ENCODE results near the gene MCM3AP.

Gene MCM3AP

DNA sequence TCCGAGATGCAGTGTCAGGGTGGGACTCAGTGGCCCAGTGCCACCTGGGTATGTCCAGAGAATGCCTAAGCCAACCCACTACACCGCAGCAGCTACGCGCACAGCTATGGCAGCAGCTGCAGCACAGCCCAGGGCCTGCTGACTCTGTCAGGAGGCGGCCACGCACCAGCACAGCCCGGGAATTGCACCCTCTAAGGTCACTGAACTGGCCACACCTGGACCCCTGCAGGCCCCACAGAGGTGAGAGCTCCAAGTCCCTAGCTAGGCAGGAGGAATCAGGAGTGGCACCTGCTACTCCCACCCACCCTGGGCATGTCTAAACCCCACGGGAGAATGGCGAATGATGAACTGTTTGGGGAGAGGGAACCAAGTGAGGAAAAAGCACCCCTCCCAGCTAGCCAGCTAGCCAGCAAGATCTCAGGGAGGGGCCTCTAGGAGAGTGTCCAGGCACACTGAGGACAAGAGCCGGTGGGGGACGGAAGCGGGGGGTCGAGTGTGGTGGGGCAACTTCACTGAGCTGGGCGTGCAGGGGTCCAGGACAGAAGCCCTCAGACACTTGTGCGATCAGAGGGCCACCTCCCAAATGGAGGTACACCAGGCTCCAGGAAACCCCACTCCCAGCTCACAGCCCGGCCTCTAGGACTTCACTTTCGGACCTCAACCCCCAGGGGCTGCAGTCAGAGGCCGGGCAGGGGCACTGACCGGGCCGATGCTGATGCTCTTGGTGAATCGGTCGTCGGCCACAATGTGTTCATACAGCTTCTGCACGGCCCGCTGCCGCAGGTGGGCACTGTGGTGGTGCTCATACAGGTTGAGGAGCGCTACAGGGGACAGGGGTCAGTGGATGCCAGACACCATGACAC is 70.7 kb downstream of the MCM3AP start:
- Histone ChIP-seq H3K4me3 (ENCODE audit: low read length) (no peak overlapping the region), H3K36me3 (replicated peaks; ENCODE audit: insufficient read depth, low read length) (no peaks in the 10 kb centered on the region), H3K79me2 (ENCODE audit: low read length) (0 out of 2 replicates have a peak, but pooled peaks cover 5% of the 10 kb centered on the region), H3K27ac (ENCODE audit: low read length) (no peak overlapping the region), H2AFZ (ENCODE audit: low read length) (no peak overlapping the region), H4K20me1 (ENCODE audit: insufficient read depth, low read length) (no peaks in the 10 kb centered on the region), H3K4me1 (ENCODE audit: low read length) (no peaks in the 10 kb centered on the region), H3K9me3 (replicated peaks; ENCODE audit: insufficient read depth, low read length) (no peaks in the 10 kb centered on the region), H3K9ac (ENCODE audit: low read length) (no peak overlapping the region), H3K4me2 (ENCODE audit: low read depth, low read length) (no peak overlapping the region), H3K27me3 (replicated peaks; ENCODE audit: insufficient read depth, low read length) (no peaks in the 10 kb centered on the region), H3F3A (ENCODE audit: insufficient read depth, low read length) (no peaks in the 10 kb centered on the region), H3K9me2 (replicated peaks; ENCODE audit: insufficient read depth, low read length) (no peaks in the 10 kb centered on the region)
- no peak for TF ChIP-seq EZH2 (optimal IDR thresholded peaks at IDR 0.05; ENCODE audit: low read depth, low read length)
- TF ChIP-seq EZH2phosphoT487 (IDR thresholded peaks at IDR 0.05; ENCODE audit: low read length), result no peak
- TF ChIP-seq, protein P1, sequence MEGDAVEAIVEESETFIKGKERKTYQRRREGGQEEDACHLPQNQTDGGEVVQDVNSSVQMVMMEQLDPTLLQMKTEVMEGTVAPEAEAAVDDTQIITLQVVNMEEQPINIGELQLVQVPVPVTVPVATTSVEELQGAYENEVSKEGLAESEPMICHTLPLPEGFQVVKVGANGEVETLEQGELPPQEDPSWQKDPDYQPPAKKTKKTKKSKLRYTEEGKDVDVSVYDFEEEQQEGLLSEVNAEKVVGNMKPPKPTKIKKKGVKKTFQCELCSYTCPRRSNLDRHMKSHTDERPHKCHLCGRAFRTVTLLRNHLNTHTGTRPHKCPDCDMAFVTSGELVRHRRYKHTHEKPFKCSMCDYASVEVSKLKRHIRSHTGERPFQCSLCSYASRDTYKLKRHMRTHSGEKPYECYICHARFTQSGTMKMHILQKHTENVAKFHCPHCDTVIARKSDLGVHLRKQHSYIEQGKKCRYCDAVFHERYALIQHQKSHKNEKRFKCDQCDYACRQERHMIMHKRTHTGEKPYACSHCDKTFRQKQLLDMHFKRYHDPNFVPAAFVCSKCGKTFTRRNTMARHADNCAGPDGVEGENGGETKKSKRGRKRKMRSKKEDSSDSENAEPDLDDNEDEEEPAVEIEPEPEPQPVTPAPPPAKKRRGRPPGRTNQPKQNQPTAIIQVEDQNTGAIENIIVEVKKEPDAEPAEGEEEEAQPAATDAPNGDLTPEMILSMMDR (IDR thresholded peaks at IDR 0.05; ENCODE audit: low read length), result no peak
- DNase-seq, result no peak

DNA sequence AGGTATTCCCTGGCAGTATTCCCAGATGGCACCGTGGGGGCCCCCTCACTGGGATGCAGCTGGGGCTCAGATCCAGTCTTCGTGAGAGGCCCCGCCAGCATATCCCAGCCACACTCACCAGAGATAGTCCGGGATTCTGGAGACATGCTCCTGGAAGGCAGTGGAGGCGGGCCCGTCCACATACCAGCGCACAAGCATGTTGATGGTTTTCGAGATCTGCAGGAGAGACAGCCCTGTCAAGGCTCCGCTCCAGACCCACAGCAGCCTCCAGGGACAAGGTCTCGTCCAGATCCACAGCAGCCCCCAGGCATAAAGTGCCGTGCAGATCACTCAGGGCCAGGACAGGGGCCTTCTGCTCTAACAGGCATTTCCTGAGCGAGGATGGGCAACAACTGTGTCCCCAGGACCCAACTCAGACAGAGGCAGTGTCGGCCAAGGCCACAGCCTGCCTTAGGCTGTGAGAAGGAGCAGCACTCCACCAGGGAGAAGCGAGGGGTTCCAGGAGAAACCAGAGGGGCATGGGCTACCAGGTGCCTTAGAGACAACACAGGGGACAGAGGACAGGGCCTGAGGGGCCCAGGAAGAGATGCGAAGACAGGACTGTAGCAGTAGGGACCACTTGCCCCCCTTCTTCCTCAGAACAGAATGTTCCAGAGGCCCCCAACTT is 71.7 kb downstream of the MCM3AP start:
- Histone ChIP-seq H3K36me3 (replicated peaks; ENCODE audit: insufficient read depth, low read length) (no peaks in the 10 kb centered on the region), H2AFZ (ENCODE audit: low read length) (no peak overlapping the region)

DNA sequence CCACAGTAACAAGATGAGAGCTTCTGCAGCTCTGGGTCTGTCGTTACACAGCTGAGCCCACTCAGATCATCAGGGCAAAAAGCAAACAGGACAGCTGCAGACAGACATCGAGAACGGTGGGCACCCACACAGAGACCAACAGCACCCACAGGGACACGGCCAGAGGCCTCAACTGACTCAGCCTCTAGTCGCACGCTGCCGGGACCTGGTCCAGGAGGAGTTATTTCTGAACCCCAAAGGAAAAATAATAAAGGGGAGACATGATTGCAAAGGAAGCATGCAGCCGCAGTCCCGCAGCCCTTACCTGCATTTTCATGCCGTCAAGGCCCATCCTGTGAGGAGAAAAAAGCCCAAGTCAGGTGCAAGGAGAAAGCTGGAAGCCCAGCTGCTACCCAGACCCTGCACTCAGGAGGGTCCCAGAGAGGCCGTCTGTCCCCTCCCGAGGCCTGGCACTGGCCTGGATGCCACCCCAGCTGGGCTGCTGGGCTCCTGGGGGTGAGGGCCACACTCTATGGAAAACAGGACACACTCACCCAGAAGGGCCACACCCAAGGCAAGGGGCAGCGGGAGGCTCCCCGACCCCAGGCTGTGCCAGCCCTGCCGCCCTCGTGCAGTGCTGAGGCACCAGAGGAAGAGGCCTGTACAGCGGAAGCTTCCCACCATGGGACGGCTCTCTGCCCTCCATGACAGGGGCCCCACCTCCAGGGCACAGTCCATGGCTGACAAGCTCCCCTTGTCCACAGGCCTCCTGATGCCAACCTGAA is 72.5 kb downstream of the MCM3AP start:
- Histone ChIP-seq H3K4me2 (ENCODE audit: low read depth, low read length) (no peak overlapping the region), H2AFZ (ENCODE audit: low read length) (no peak overlapping the region), H3K9me3 (replicated peaks; ENCODE audit: insufficient read depth, low read length) (no peaks in the 10 kb centered on the region), H3F3A (ENCODE audit: insufficient read depth, low read length) (no peaks in the 10 kb centered on the region), H3K4me3 (ENCODE audit: low read length) (no peak overlapping the region), H3K36me3 (replicated peaks; ENCODE audit: insufficient read depth, low read length) (no peaks in the 10 kb centered on the region), H3K27ac (ENCODE audit: low read length) (no peak overlapping the region), H3K79me2 (ENCODE audit: low read length) (no peaks in the 10 kb centered on the region), H3K27me3 (replicated peaks; ENCODE audit: insufficient read depth, low read length) (no peaks in the 10 kb centered on the region), H3K9me2 (replicated peaks; ENCODE audit: insufficient read depth, low read length) (no peaks in the 10 kb centered on the region), H3K4me1 (ENCODE audit: low read length) (no peaks in the 10 kb centered on the region), H3K9ac (ENCODE audit: low read length) (no peak overlapping the region), H4K20me1 (ENCODE audit: insufficient read depth, low read length) (no peaks in the 10 kb centered on the region)
- TF ChIP-seq EZH2phosphoT487 (IDR thresholded peaks at IDR 0.05; ENCODE audit: low read length) (no peak), EZH2 (optimal IDR thresholded peaks at IDR 0.05; ENCODE audit: low read depth, low read length) (no peak)
- TF ChIP-seq, protein P1 (IDR thresholded peaks at IDR 0.05; ENCODE audit: low read length), result no peak
- no peak for DNase-seq

More for the DNA sequence above, 71.7 kb downstream of the MCM3AP start:
- DNase-seq, result no peak
- no peaks in the 10 kb centered on the region for H3K79me2 ChIP-seq (ENCODE audit: low read length)
- H3K9ac ChIP-seq (ENCODE audit: low read length), result no peak overlapping the region
- no peaks in the 10 kb centered on the region for H3K9me2 ChIP-seq (replicated peaks; ENCODE audit: insufficient read depth, low read length)
- H3K4me1 ChIP-seq (ENCODE audit: low read length), result no peaks in the 10 kb centered on the region
- no peaks in the 10 kb centered on the region for H4K20me1 ChIP-seq (ENCODE audit: insufficient read depth, low read length)
- H3K27ac ChIP-seq (ENCODE audit: low read length), result no peak overlapping the region
- H3F3A ChIP-seq (ENCODE audit: insufficient read depth, low read length), result no peaks in the 10 kb centered on the region
- H3K9me3 ChIP-seq (replicated peaks; ENCODE audit: insufficient read depth, low read length), result no peaks in the 10 kb centered on the region
- no peaks in the 10 kb centered on the region for H3K27me3 ChIP-seq (replicated peaks; ENCODE audit: insufficient read depth, low read length)
- TF ChIP-seq EZH2phosphoT487 (IDR thresholded peaks at IDR 0.05; ENCODE audit: low read length) (no peak), EZH2 (optimal IDR thresholded peaks at IDR 0.05; ENCODE audit: low read depth, low read length) (no peak)
- TF ChIP-seq, protein P1 (IDR thresholded peaks at IDR 0.05; ENCODE audit: low read length), result no peak
- no peak overlapping the region for H3K4me3 ChIP-seq (ENCODE audit: low read length)
- no peak overlapping the region for H3K4me2 ChIP-seq (ENCODE audit: low read depth, low read length)
